Astrocyte of the spinal cord (primary cell): ENCODE data around the gene CDON.

ENCODE experiments used
- DNase-seq: peaks from one replicate; pipeline ENCODE4 v3.0.0; 2011; ENCODE audit warnings: low read depth, low spot score
- H3K4me3 ChIP-seq: 2 replicates; pipeline ENCODE4 v1.5.1; 2011; ENCODE audit warnings: low read depth, mild to moderate bottlenecking, low read length, moderate library complexity
- in situ Hi-C: cut with HindIII; loops from 2 replicates; pipeline ENCODE4 v1.10.0; 2017; ENCODE audit warnings: low sequenced_read_pairs
- TF ChIP-seq, protein P1 (sequence below): IDR thresholded peaks from 2 replicates; pipeline ENCODE4 v1.5.1; 2012; ENCODE audit warnings: low read depth, mild to moderate bottlenecking, low read length, inconsistent platforms

Gene CDON

DNA sequence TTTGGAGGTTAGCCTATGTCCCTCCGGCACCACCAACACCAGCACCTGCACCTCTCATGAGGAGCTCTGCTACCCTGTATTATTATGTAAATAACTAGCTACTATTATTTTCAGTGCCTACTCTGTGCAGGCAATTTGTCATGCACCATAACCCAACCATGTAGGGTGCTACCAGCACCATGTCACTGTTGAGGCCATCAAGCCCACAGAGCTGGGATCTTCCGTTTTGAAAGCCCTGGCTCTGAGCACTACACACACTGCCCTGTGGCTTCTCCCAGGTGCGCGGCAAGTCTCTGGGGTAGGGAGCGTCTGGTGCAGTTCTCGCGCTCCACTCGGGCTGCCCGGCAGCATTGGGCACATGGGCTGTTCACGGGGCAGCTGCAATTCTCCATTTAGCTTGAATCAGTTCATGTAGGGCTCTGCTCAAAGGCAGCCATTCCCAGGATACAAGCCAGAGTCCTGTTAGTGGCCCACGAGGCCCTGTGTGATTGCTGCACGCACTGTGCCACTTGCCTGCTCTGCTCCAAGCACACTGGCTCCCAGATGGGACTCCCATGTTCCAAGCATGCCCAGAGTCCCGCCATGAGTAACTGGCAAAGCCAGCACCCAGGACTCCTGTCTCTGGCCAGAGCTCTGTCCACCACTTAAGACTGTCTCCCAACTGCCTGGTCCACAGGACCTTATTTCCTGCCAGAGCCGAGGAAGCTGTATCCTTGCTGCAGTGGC lies 42.5 kb upstream of the CDON start:
- no peak overlapping the region for H3K4me3 ChIP-seq
- in situ Hi-C loops = no loop called here
- TF ChIP-seq, protein P1, sequence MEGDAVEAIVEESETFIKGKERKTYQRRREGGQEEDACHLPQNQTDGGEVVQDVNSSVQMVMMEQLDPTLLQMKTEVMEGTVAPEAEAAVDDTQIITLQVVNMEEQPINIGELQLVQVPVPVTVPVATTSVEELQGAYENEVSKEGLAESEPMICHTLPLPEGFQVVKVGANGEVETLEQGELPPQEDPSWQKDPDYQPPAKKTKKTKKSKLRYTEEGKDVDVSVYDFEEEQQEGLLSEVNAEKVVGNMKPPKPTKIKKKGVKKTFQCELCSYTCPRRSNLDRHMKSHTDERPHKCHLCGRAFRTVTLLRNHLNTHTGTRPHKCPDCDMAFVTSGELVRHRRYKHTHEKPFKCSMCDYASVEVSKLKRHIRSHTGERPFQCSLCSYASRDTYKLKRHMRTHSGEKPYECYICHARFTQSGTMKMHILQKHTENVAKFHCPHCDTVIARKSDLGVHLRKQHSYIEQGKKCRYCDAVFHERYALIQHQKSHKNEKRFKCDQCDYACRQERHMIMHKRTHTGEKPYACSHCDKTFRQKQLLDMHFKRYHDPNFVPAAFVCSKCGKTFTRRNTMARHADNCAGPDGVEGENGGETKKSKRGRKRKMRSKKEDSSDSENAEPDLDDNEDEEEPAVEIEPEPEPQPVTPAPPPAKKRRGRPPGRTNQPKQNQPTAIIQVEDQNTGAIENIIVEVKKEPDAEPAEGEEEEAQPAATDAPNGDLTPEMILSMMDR = no peak
- no peak for DNase-seq

DNA sequence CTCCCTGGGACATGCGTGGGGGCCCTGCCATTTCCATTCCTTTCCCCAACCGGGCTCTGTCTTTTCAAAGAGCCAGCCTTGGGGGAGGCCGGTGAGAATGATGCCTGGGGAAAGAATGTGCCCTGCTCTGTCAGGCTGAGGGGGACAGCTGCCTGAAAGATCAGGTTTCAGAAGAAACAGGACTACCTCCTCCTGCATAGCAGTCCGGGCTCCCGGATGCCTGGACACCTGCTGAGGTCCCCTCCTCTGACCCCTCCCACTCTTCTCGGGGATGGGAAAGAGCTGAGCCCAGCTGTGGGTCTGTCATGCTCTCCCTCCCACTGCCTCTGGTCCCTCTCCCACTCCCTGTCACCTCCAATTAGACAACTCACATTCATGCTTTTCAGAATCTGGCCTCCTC lies 41.8 kb upstream of the CDON start:
- DNase-seq = no peak
- H3K4me3 ChIP-seq = no peak overlapping the region
- TF ChIP-seq, protein P1 = no peak
- in situ Hi-C loops = no loop called here

DNA sequence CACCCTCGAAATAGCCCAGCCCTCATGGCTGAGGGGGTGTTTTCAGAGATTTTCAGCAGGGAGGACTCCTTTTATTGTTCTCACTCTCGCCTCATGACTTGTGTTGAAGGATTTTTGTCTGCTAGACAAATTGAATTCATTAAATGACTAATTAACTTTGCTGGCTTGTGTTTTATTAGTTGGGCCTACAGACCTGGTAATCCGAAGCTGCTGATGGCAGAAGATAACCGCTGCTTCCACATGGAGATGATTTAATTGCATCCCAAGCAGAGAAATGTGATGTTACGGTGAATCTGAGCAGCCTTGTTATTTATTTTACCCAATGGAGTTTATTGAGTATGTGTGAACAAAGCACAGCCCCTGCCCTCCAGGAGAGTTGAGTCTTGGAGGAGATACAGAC lies 40.5 kb upstream of the CDON start:
- in situ Hi-C loops = no loop called here

DNA sequence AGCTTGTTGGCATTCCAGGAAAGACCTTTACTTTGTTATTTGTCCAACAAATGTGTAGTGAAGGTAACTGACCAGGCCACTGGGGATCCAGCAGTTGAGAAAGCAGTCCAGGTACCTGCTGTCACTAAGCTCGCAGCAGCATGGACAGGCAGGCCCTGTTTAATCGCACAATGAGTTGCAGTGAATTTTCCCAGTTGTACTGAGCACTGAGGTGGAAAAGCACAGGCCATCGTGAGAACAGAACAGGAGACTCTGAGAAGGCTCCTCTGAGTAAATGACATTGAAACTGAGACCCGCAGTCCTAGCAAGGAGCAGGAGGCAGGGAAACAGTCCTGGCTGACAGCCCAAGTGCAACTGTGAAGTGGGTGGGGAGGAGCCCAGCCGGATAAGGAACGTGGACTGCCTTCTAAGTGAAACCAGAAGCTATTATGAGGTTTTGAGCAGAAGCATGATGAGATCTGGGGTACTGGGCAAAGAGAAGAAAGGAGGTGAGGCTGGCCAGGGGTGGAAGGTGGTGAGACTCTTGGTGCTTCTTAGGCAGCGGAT lies 39.8 kb upstream of the CDON start:
- TF ChIP-seq, protein P1 = no peak
- in situ Hi-C loops = no loop called here
- no peak overlapping the region for H3K4me3 ChIP-seq
- no peak for DNase-seq

More for the DNA sequence above, 40.5 kb upstream of the CDON start:
- TF ChIP-seq, protein P1 = no peak
- H3K4me3 ChIP-seq = no peak overlapping the region
- DNase-seq = no peak

DNA sequence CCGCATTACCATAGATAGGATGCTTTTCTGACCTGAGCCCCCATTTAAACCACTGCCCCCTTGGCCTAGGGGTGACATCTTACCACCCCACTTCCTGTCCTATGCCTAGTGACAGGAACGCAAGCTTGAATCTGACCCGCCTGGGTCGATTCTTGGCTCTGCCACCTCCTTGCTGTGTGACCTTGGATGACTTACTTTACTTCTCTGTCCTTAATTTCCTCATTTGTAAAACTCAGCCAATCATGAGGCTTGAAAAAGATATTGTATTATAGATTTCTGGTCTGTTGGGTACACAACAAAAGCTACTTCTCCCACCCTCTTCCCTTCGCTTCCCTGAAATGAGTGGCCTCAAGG lies 39.2 kb upstream of the CDON start:
- in situ Hi-C loops = no loop called here
- no peak overlapping the region for H3K4me3 ChIP-seq
- TF ChIP-seq, protein P1 = no peak
- DNase-seq = no peak

DNA sequence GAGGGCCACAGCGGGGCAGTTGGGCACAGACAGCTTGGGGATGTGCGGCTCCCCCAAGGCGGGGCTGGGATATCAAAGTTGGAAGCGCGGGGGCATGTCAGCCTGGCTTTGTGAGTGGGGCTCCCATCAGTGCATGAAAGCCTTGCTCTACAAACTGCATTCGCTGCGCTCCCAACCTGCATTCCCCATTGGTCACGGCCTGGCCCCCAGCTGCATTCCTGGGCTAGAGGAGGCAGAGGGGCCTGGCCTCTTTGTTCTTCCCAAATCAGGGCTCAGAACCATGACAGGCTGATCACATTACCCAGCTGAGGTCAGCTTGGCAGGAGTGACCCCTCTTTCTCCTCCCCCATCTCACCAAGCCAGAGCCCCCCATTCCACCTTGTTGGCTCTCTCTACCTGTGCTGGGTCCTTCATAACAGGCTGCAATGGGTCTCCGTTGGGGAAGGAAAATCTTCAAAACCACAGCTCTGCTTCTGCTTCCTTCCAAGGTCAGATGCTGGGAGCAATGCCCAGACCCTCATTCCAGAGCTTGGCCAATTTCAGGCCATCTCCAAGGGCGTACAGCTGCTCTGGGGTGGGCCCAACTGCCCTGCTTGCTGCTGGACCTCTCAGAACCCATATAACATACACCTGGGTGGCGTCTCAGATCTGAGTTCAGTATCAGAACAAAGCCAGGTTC lies 38.7 kb upstream of the CDON start:
- no peak for DNase-seq
- in situ Hi-C loops = no loop called here
- H3K4me3 ChIP-seq = no peak overlapping the region
- TF ChIP-seq, protein P1 = no peak
